ENCODE data around the gene SLC16A8.

SLC16A8 gene

DNA sequence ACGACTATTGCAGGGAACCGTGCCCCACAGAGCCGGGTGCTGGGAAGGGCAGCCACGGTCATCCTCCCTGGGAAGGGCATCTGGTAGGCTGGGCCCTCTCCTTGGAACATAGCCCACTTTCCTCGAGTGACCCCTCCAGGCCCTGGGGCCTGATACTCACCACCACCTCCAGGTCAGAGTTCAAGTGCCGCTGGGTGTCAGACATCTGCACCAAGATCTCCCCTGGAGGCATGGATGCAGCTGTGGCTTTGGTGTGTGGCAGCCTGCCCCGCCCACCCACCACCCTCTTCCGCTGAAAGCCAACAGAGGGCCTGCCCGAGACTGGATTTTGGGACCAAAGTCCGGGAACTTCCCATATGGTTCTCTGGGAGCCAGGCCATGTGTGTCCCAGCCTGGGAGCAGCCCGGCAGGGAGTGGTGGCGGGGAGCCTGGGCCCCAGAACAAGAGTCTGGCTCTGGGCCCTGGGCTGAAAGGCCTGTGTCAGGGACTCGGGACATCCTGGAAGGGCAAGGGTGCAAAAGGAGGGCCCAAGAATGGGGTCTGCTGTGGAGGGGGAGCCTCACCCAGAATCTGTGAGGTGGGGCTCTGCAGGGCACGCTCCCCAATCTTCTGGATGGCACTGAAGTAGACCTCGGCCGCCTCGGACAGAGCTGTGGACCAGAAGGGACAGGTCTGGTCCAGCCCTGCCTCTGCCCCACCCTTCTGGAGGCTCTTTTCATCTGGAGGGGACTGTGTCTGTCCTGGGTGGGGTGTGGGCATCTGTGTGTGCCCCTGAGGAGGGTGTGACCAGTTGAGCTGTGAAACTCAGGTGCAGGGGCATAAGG, 23.9 kb upstream of the SLC16A8 start:
- DNase-seq (ENCODE audit: low read depth) = peak; percentile 36
- H3K4me3 ChIP-seq (ENCODE audit: low read length) = no peak overlapping the region
- TF ChIP-seq, protein P1, sequence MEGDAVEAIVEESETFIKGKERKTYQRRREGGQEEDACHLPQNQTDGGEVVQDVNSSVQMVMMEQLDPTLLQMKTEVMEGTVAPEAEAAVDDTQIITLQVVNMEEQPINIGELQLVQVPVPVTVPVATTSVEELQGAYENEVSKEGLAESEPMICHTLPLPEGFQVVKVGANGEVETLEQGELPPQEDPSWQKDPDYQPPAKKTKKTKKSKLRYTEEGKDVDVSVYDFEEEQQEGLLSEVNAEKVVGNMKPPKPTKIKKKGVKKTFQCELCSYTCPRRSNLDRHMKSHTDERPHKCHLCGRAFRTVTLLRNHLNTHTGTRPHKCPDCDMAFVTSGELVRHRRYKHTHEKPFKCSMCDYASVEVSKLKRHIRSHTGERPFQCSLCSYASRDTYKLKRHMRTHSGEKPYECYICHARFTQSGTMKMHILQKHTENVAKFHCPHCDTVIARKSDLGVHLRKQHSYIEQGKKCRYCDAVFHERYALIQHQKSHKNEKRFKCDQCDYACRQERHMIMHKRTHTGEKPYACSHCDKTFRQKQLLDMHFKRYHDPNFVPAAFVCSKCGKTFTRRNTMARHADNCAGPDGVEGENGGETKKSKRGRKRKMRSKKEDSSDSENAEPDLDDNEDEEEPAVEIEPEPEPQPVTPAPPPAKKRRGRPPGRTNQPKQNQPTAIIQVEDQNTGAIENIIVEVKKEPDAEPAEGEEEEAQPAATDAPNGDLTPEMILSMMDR (conservative IDR thresholded peaks at IDR 0.05; ENCODE audit: low read length) = peak; percentile 19; the same call in 1 of the 2 replicates

DNA sequence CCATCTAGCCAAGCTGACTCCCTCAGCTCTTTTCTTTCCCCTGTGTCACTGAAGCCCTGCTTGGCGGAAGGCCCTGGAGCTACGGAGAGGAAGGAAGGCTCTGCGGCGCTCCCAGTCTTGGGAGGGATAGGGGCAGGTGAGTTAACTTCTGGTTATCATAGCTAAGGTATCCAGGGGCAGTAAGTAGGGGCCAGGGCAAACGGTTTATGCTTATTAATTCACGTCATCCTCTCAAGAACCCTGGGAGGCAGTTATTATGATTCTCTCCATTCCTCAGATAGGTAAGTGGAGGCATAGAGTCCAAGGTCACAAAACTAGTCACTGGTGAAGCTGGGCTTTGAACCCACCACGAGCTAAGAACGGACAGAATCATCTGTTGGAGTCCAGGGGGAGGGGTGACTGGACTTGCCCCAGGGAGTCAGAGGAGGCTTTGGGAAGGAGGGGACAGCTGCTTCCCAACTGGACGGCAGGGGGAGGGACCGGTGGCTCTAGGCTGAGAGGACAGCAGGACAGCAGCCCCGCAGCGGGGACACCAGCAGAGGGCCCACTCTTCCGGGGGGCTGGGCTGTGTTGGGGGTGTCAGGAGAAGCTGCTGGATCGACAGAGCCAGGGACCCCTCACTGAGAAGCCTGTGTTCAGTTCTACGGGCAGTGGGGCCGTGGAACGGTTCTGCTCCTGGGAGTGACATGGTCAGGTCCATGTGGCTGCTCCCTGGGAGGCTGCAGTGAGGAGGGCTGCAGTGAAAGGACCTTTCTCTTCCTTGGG, 23.0 kb upstream of the SLC16A8 start:
- DNase-seq (ENCODE audit: low read depth) = no peak
- H3K4me3 ChIP-seq (ENCODE audit: low read length) = no peak overlapping the region
- TF ChIP-seq, protein P1 (conservative IDR thresholded peaks at IDR 0.05; ENCODE audit: low read length) = no peak

DNA sequence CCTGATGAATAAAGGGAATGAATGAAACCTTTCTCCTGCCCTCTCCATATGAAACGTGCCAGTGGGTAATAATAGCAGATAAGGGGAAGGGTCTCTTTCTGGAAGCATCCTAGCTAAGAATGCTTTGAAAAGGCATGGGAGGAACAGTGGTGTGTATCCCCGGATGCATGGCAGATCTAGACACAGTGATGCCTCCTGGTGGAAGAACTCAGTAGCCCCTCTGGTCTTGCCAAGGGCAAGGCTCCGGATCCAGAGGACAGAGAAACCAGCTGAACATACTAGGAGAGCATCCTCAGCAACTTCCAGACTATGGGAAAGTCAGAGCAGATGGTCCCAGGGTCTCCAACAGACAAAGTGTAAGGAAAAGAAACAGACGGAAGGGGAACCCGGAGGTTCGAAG, 20.1 kb upstream of the SLC16A8 start:
- TF ChIP-seq, protein P1 (conservative IDR thresholded peaks at IDR 0.05; ENCODE audit: low read length) = peak; percentile 38
- DNase-seq (ENCODE audit: low read depth) = no peak
- H3K4me3 ChIP-seq (ENCODE audit: low read length) = no peak overlapping the region

DNA sequence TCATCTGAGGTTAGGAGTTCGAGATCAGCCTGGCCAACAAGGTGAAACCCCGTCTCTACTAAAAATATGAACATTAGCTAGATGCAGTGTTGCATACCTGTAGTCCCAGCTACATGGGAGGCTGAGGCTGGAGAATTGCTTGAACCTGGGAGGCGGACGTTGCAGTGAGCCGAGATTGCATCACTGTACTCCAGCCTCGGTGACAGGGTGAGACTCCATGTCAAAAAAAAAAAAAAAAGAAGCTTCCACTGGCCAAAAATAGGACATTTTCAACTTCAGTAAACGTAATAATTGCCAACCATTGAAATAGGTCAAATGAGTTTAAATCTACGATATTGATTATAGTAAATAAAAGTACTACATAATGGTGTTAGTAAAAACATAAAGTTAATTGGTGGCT, 19.7 kb upstream of the SLC16A8 start:
- DNase-seq (ENCODE audit: low read depth) = no peak
- H3K4me3 ChIP-seq (ENCODE audit: low read length) = no peak overlapping the region
- TF ChIP-seq, protein P1 (conservative IDR thresholded peaks at IDR 0.05; ENCODE audit: low read length) = no peak

DNA sequence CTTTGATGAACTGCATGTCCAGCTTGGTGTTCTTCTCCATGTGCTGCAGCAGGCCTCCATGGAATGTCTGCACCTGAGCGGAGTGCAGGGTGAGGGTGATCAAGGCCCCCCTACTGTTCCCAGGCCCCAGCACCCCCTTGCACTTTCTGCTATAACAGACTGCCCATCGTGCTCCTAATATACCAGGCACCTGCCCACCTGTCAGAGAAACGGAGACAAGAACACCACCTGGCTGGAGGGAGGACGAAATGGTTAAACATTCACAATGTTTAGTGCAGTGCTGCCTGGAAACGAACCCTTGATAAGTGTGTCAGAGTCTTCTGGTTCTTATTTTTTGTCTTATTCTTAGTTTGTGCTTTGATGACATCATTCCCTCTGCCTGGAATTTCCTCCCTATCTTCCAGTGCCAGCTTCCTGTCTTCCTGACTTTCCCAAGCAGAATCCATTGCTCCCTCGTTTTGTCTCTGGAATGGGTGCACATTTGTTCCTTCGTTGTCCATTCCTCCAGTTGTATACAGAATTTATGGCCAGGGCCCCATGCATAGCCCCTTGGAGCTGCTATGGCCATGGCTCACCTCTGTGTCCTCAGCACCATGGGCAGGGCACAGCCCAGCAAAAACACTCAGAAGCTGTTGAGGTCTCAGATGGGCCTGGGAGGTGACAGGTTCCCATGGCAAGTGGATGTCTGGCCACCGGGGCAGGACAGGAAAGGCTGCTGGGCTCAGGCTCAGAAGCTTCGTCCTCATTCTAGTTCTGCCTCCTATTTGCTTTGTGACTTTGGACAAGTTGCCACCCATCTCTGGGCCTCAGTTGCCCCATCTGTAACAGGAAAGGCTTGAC, 14.6 kb upstream of the SLC16A8 start:
- peak; percentile 63 for DNase-seq (ENCODE audit: low read depth)
- no peak overlapping the region for H3K4me3 ChIP-seq (ENCODE audit: low read length)

More for the DNA sequence above, 14.6 kb upstream of the SLC16A8 start:
- TF ChIP-seq, protein P1 (conservative IDR thresholded peaks at IDR 0.05; ENCODE audit: low read length) = no peak

Measured in AG10803 (cell line).